Ureter (tissue), 1 donor: ENCODE results near the gene MEGF11. TPM values are rescaled to one million over a fixed set of nuclear protein-coding genes. Genes with fewer than 3 reads are reported as not detected.

Experiments used
- DNase-seq: peaks from one replicate; pipeline ENCODE4 v3.0.0-alpha.2; 2020; ENCODE audit warnings: low spot score
- total RNA-seq: library from RNA; stranded (reverse); gene quantifications from one replicate; pipeline ENCODE4 v1.2.4, GENCODE V29; 2023
- donor health status: DM: yes; HTN: yes; CAD: no.

MEGF11 gene
- total RNA-seq, 1 donor from 2014 or later: not detected

- no peak for DNase-seq
Measured at GRCh38 chr15:65857718-65858402, 395.7 kb downstream of the MEGF11 start.

- peak; percentile 64 for DNase-seq
Measured at GRCh38 chr15:65856821-65857455, 396.6 kb downstream of the MEGF11 start.

GRCh38 chr15:65851981-65852380 is 401.6 kb downstream of the MEGF11 start:
- no peak for DNase-seq

GRCh38 chr15:65847989-65848388 is 405.6 kb downstream of the MEGF11 start:
- no peak for DNase-seq

- no peak for DNase-seq
Measured at GRCh38 chr15:65845826-65846519, 407.6 kb downstream of the MEGF11 start.

Other genes starting within 250 kb of the MEGF11 start
- gene DIS3L, start 39.8 kb upstream of the MEGF11 start, total RNA-seq: 30.9 TPM
- gene TIPIN, start 102.9 kb upstream of the MEGF11 start, total RNA-seq: 10.6 TPM
- gene MAP2K1, start 133.2 kb upstream of the MEGF11 start, total RNA-seq: 23.1 TPM
- gene SNAPC5, start 244.0 kb upstream of the MEGF11 start, total RNA-seq: 29.2 TPM